PC-3 (cell line): ENCODE measurements around the gene DIP2A. TPM values are rescaled to one million over a fixed set of nuclear protein-coding genes. Genes with fewer than 3 reads are reported as not detected.

ENCODE experiments used
- ATAC-seq: fragments of 200-7000 bp; cut with Tn5 transposase; 2 replicates; pipeline ENCODE4 v1.9.1; 2020; ENCODE audit warnings: mild to moderate bottlenecking, moderate library complexity
- BruUV-seq: library from RNA; stranded (reverse); fragments of 400-500 nt; replicated peaks from 2 replicates; lab custom pipeline; 2021; lab: Mats Ljungman, UMichigan
- CTCF ChIA-PET: fragments of 300-600 bp; sonication (Branson Sonifier 250); formaldehyde crosslinking; loops from one replicate; lab custom pipeline; 2022; ENCODE audit warnings: antibody characterized with exemption; lab: Charles Lee
- POLR2A ChIA-PET: fragments of 300-600 bp; sonication (Branson Sonifier 250); formaldehyde crosslinking; loops from one replicate; lab custom pipeline; 2022; ENCODE audit warnings: antibody characterized with exemption; ENCODE audit not compliant: unreplicated experiment; lab: Charles Lee
- DNase-seq: peaks from one replicate; pipeline ENCODE4 v3.0.0-alpha.2; 2015
- H2AFZ ChIP-seq: fragments of 300-600 bp; sonication (generic); 2 replicates; pipeline ENCODE4 v1.6.0; 2016; ENCODE audit warnings: antibody characterized with exemption, low read length
- H3F3A ChIP-seq: fragments of 300-600 bp; sonication (generic); one replicate; pipeline ENCODE4 v1.6.0; 2017; ENCODE audit warnings: antibody characterized with exemption, low read length, control low read depth, mild to moderate bottlenecking; ENCODE audit not compliant: unreplicated experiment
- H3K27ac ChIP-seq: fragments of 300-600 bp; sonication (generic); 2 replicates; pipeline ENCODE4 v1.5.1; 2016; ENCODE audit warnings: mild to moderate bottlenecking, low read length
- H3K27me3 ChIP-seq: fragments of 300-600 bp; sonication (generic); 2 replicates; pipeline ENCODE4 v1.6.1; 2016; ENCODE audit warnings: low read length, mixed read lengths
- H3K36me3 ChIP-seq: fragments of 300-600 bp; sonication (generic); 2 replicates; pipeline ENCODE4 v1.6.1; 2016; ENCODE audit warnings: low read depth, mixed run types, low read length, mixed read lengths
- H3K4me1 ChIP-seq: fragments of 300-600 bp; sonication (generic); 2 replicates; pipeline ENCODE4 v1.5.1; 2016; ENCODE audit warnings: low read length; ENCODE audit not compliant: insufficient read depth
- H3K4me2 ChIP-seq: fragments of 300-600 bp; sonication (generic); 2 replicates; pipeline ENCODE4 v1.6.0; 2016; ENCODE audit warnings: low read length
- H3K4me3 ChIP-seq: fragments of 300-600 bp; sonication (generic); 2 replicates; pipeline ENCODE4 v1.5.1; 2016; ENCODE audit warnings: mild to moderate bottlenecking, low read length, mixed read lengths
- H3K79me2 ChIP-seq: fragments of 300-600 bp; sonication (generic); 2 replicates; pipeline ENCODE4 v1.6.1; 2017; ENCODE audit warnings: low read length, mixed read lengths
- H3K9ac ChIP-seq: fragments of 300-600 bp; sonication (generic); 2 replicates; pipeline ENCODE4 v1.6.0; 2016; ENCODE audit warnings: mild to moderate bottlenecking, low read length
- H3K9me2 ChIP-seq: fragments of 300-600 bp; sonication (generic); replicated peaks from 2 replicates; pipeline ENCODE4 v1.6.1; 2016; ENCODE audit warnings: mixed run types, low read length, mixed read lengths
- H3K9me3 ChIP-seq: fragments of 300-600 bp; sonication (generic); 2 replicates; pipeline ENCODE4 v1.6.1; 2016; ENCODE audit warnings: low read length, mixed read lengths
- H4K20me1 ChIP-seq: fragments of 300-600 bp; sonication (generic); 2 replicates; pipeline ENCODE4 v1.6.1; 2016; ENCODE audit warnings: low read length, mixed read lengths
- CTCF ChIP-seq: fragments of 300-600 bp; sonication (generic); conservative IDR thresholded peaks from 2 replicates; pipeline ENCODE4 v1.5.1; 2017; ENCODE audit warnings: antibody characterized with exemption, low read depth, mild to moderate bottlenecking, low read length
- EZH2 ChIP-seq: fragments of 300-600 bp; sonication (generic); IDR thresholded peaks from one replicate; pipeline ENCODE4 v1.6.1; 2017; ENCODE audit warnings: antibody characterized with exemption, mild to moderate bottlenecking, low read length; ENCODE audit not compliant: unreplicated experiment
- EZH2phosphoT487 ChIP-seq: fragments of 300-600 bp; sonication (generic); IDR thresholded peaks from 2 replicates; pipeline ENCODE4 v1.6.1; 2018; ENCODE audit warnings: mild to moderate bottlenecking, antibody characterized with exemption, low read length, borderline replicate concordance
- intact Hi-C: fragments of 100-400 bp; cut with micrococcal nuclease; formaldehyde crosslinking; loops from 2 replicates; pipeline ENCODE4 v1.9.0; 2023
- total RNA-seq: library from RNA; depleted of rRNA; stranded (reverse); fragments of >200 nt; gene quantifications from 2 replicates; pipeline ENCODE4 v1.2.3, GENCODE V29; 2014

Gene DIP2A
- total RNA-seq, 1 experiment from 2014 or later = 23.7 TPM

- no peaks in the 10 kb centered on the region for H3K9me2 ChIP-seq
- DNase-seq (no peak), ATAC-seq (no peak)
- H3F3A ChIP-seq = no peaks in the 10 kb centered on the region
- H3K36me3 ChIP-seq = no peaks in the 10 kb centered on the region
- H2AFZ ChIP-seq = no peak overlapping the region
- H3K4me2 ChIP-seq = no peak overlapping the region
- no peak overlapping the region for H3K9ac ChIP-seq
- no peaks in the 10 kb centered on the region for H3K79me2 ChIP-seq
- TF ChIP-seq EZH2phosphoT487 = no peak
- TF ChIP-seq CTCF = no peak
- TF ChIP-seq EZH2 = no peak
- peaks cover 20% of the 10 kb centered on the region for H3K27me3 ChIP-seq
- intact Hi-C loops = no loop called here
- H3K4me1 ChIP-seq = no peaks in the 10 kb centered on the region
- POLR2A ChIA-PET = no interaction called here
- CTCF ChIA-PET = no interaction called here
- BruUV-seq = no TSS peak
- H3K27ac ChIP-seq = no peak overlapping the region
- no peaks in the 10 kb centered on the region for H4K20me1 ChIP-seq
- no peak overlapping the region for H3K4me3 ChIP-seq
- no peaks in the 10 kb centered on the region for H3K9me3 ChIP-seq
These were observed 145.8 kb downstream of the DIP2A start for GRCh38 chr21:46604329-46604974.

GRCh38 chr21:46604975-46605766 lies 146.5 kb downstream of the DIP2A start, which contains the start of gene S100B:
Gene S100B (minus strand): TSS chr21:46605082. CDS start chr21:46602415, 2,667 bp downstream.
- no peak for ATAC-seq
- no peaks in the 10 kb centered on the region for H3K4me1 ChIP-seq
- no TSS peak for BruUV-seq
- no peaks in the 10 kb centered on the region for H3K9me3 ChIP-seq
- CTCF ChIA-PET = no interaction called here
- H3K9ac ChIP-seq = no peak within 1 kb of the TSS
- H4K20me1 ChIP-seq = no peaks in the 10 kb centered on the region
- H2AFZ ChIP-seq = no peak within 1 kb of the TSS
- DNase-seq = no peak
- no peaks in the 10 kb centered on the region for H3K9me2 ChIP-seq
- no peaks in the 10 kb centered on the region for H3F3A ChIP-seq
- POLR2A ChIA-PET = no interaction called here
- TF ChIP-seq EZH2phosphoT487 (no peak), EZH2 (no peak), CTCF (no peak)
- H3K79me2 ChIP-seq = no peaks in the 10 kb centered on the region
- H3K4me2 ChIP-seq = no peak within 1 kb of the TSS
- no peak within 1 kb of the TSS for H3K27ac ChIP-seq
- peaks cover 20% of the 10 kb centered on the region for H3K27me3 ChIP-seq
- H3K4me3 ChIP-seq = no peak within 1 kb of the TSS
- intact Hi-C loops = no loop called here
- no peaks in the 10 kb centered on the region for H3K36me3 ChIP-seq
